WTC11 (cell line): ENCODE results near the gene CAMTA1. TPM values are rescaled to one million over a fixed set of nuclear protein-coding genes. Genes with fewer than 3 reads are reported as not detected.

Experiments
- ATAC-seq: fragments of 200-7000 bp; cut with Tn5 transposase; 2 replicates; pipeline ENCODE4 v1.10.0; 2021; ENCODE audit warnings: mild to moderate bottlenecking, moderate library complexity
- CTCF ChIA-PET: fragments of 300-600 bp; sonication (Branson Sonifier 250); formaldehyde crosslinking; loops from one replicate; lab custom pipeline; 2021; ENCODE audit warnings: antibody characterized with exemption; lab: Charles Lee
- POLR2A ChIA-PET: fragments of 350-600 bp; sonication (Branson Sonifier 250); formaldehyde crosslinking; loops from one replicate; lab custom pipeline; 2021; ENCODE audit warnings: antibody characterized with exemption; lab: Charles Lee
- DNase-seq: peaks from one replicate; pipeline ENCODE4 v3.0.0; 2021; ENCODE audit warnings: low spot score
- H3K27ac Mint-ChIP-seq: 2 replicates; pipeline ENCODE4 v1.8.0; 2021; ENCODE audit warnings: mixed read lengths
- H3K27me3 Mint-ChIP-seq: 2 replicates; pipeline ENCODE4 v1.8.0; 2021; ENCODE audit warnings: low read depth, mild to moderate bottlenecking, moderate library complexity, mixed read lengths
- H3K36me3 Mint-ChIP-seq: 2 replicates; pipeline ENCODE4 v1.8.0; 2021; ENCODE audit warnings: mixed read lengths
- H3K4me1 Mint-ChIP-seq: 2 replicates; pipeline ENCODE4 v1.8.0; 2022; ENCODE audit warnings: mixed read lengths
- H3K4me3 Mint-ChIP-seq: 2 replicates; pipeline ENCODE4 v1.8.0; 2021; ENCODE audit warnings: mild to moderate bottlenecking, moderate library complexity, mixed read lengths
- H3K9me3 Mint-ChIP-seq: 2 replicates; pipeline ENCODE4 v1.8.0; 2021; ENCODE audit warnings: mixed read lengths
- CBFB ChIP-seq: sonication (generic); formaldehyde crosslinking; IDR thresholded peaks from 2 replicates; pipeline ENCODE4 v1.8.1; 2022; ENCODE audit warnings: mild to moderate bottlenecking, low read depth, missing genetic modification reagents
- CREM ChIP-seq: sonication (generic); formaldehyde crosslinking; IDR thresholded peaks from 2 replicates; pipeline ENCODE4 v1.8.1; 2022; ENCODE audit warnings: mild to moderate bottlenecking, missing genetic modification reagents, moderate library complexity
- CTCF ChIP-seq: fragments of 200-600 bp; IDR thresholded peaks from 2 replicates; pipeline ENCODE4 v1.8.0; 2022; ENCODE audit warnings: antibody characterized with exemption
- FOXP1 ChIP-seq: sonication (generic); formaldehyde crosslinking; IDR thresholded peaks from 2 replicates; pipeline ENCODE4 v1.8.0; 2022; ENCODE audit warnings: missing genetic modification reagents, mild to moderate bottlenecking, moderate library complexity, borderline replicate concordance
- FOXP4 ChIP-seq: sonication (generic); formaldehyde crosslinking; IDR thresholded peaks from 2 replicates; pipeline ENCODE4 v1.8.0; 2022; ENCODE audit warnings: mild to moderate bottlenecking, missing genetic modification reagents
- GABPB1 ChIP-seq: sonication (generic); formaldehyde crosslinking; IDR thresholded peaks from 2 replicates; pipeline ENCODE4 v1.8.1; 2023; ENCODE audit warnings: mild to moderate bottlenecking, missing genetic modification reagents
- GRHL2 ChIP-seq: fragments of 250-450 bp; sonication (Bioruptor Pico); IDR thresholded peaks from 2 replicates; pipeline ENCODE4 v1.8.0; 2022; ENCODE audit warnings: mild to moderate bottlenecking, moderate library complexity; ENCODE audit not compliant: insufficient replicate concordance, severe bottlenecking
- HMGXB4 ChIP-seq: sonication (generic); formaldehyde crosslinking; IDR thresholded peaks from 2 replicates; pipeline ENCODE4 v1.8.1; 2023; ENCODE audit warnings: mild to moderate bottlenecking, moderate library complexity, missing genetic modification reagents
- IRF2 ChIP-seq: sonication (generic); formaldehyde crosslinking; IDR thresholded peaks from 2 replicates; pipeline ENCODE4 v1.8.0; 2022; ENCODE audit warnings: low read depth, missing genetic modification reagents, borderline replicate concordance
- JUN ChIP-seq: sonication (generic); formaldehyde crosslinking; IDR thresholded peaks from 2 replicates; pipeline ENCODE4 v1.8.0; 2023; ENCODE audit warnings: mild to moderate bottlenecking, missing genetic modification reagents
- KAT7 ChIP-seq: sonication (generic); formaldehyde crosslinking; IDR thresholded peaks from 2 replicates; pipeline ENCODE4 v1.8.1; 2023; ENCODE audit warnings: missing genetic modification reagents, mild to moderate bottlenecking, borderline replicate concordance
- RORB ChIP-seq: fragments of 250-450 bp; sonication (Bioruptor Pico); IDR thresholded peaks from 2 replicates; pipeline ENCODE4 v1.9.0; 2021; ENCODE audit warnings: mild to moderate bottlenecking
- SOX15 ChIP-seq: fragments of 250-450 bp; sonication (Bioruptor Pico); IDR thresholded peaks from 2 replicates; pipeline ENCODE4 v1.9.0; 2021; ENCODE audit warnings: mild to moderate bottlenecking
- SP1 ChIP-seq: sonication (generic); formaldehyde crosslinking; conservative IDR thresholded peaks from 2 replicates; pipeline ENCODE4 v1.8.1; 2022; ENCODE audit warnings: missing genetic modification reagents
- ZBTB43 ChIP-seq: sonication (generic); formaldehyde crosslinking; IDR thresholded peaks from 2 replicates; pipeline ENCODE4 v1.8.1; 2023; ENCODE audit warnings: mild to moderate bottlenecking, missing genetic modification reagents
- ZMAT4 ChIP-seq: fragments of 250-450 bp; sonication (Bioruptor Pico); IDR thresholded peaks from 2 replicates; pipeline ENCODE4 v1.9.0; 2021; ENCODE audit warnings: mild to moderate bottlenecking
- ZNF121 ChIP-seq: sonication (generic); formaldehyde crosslinking; IDR thresholded peaks from 2 replicates; pipeline ENCODE4 v1.8.0; 2023; ENCODE audit warnings: missing genetic modification reagents
- ZNF423 ChIP-seq: fragments of 250-450 bp; sonication (Bioruptor Pico); IDR thresholded peaks from 2 replicates; pipeline ENCODE4 v2.1.2; 2022; ENCODE audit warnings: mild to moderate bottlenecking, moderate library complexity
- ZNF425 ChIP-seq: fragments of 250-450 bp; sonication (Bioruptor Pico); conservative IDR thresholded peaks from 2 replicates; pipeline ENCODE4 v1.9.0; 2021; ENCODE audit warnings: mild to moderate bottlenecking
- total RNA-seq: library from RNA; stranded (reverse); gene quantifications from 3 replicates; pipeline ENCODE4 v1.2.3, GENCODE V29; 2021

Gene CAMTA1
- total RNA-seq, 1 experiment from 2014 or later = 86.4 TPM

GRCh38 chr1:7313826-7314225 is 528.6 kb downstream of the CAMTA1 start:
- TF ChIP-seq HMGXB4 (CRISPR knock-in tag) = no peak
- CTCF ChIA-PET = no interaction called here
- POLR2A ChIA-PET = no interaction called here
- DNase-seq = no peak
- no peak for ATAC-seq
- Mint-ChIP-seq H3K27ac (no peak overlapping the region), H3K9me3 (no peaks in the 10 kb centered on the region), H3K4me3 (no peak overlapping the region), H3K4me1 (peaks cover 2% of the 10 kb centered on the region; the same call in 1 of the 2 replicates), H3K36me3 (no peaks in the 10 kb centered on the region), H3K27me3 (no peaks in the 10 kb centered on the region)

GRCh38 chr1:7315316-7315715 is 530.1 kb downstream of the CAMTA1 start:
- CTCF ChIA-PET = no interaction called here
- Mint-ChIP-seq H3K4me3 (no peak overlapping the region), H3K4me1 (peaks cover 2% of the 10 kb centered on the region; the same call in 1 of the 2 replicates), H3K9me3 (no peaks in the 10 kb centered on the region), H3K27me3 (no peaks in the 10 kb centered on the region), H3K36me3 (no peaks in the 10 kb centered on the region), H3K27ac (no peak overlapping the region)
- DNase-seq (no peak), ATAC-seq (no peak)
- TF ChIP-seq KAT7 (CRISPR knock-in tag) (no peak), CTCF (no peak), FOXP4 (CRISPR knock-in tag) (no peak), GABPB1 (CRISPR knock-in tag) (no peak), ZNF425 (CRISPR knock-in tag) (no peak), ZNF121 (no peak), GRHL2 (CRISPR knock-in tag) (no peak), ZMAT4 (no peak), ZNF423 (no peak), ZBTB43 (CRISPR knock-in tag) (no peak), RORB (CRISPR knock-in tag) (no peak), IRF2 (CRISPR knock-in tag) (no peak), CREM (CRISPR knock-in tag) (no peak), JUN (CRISPR knock-in tag) (no peak), SOX15 (CRISPR knock-in tag) (no peak), SP1 (CRISPR knock-in tag) (no peak), CBFB (CRISPR knock-in tag) (no peak), FOXP1 (no peak)
- POLR2A ChIA-PET = no interaction called here
